ENCODE data around the gene PLXNB1.

The PLXNB1 gene

DNA sequence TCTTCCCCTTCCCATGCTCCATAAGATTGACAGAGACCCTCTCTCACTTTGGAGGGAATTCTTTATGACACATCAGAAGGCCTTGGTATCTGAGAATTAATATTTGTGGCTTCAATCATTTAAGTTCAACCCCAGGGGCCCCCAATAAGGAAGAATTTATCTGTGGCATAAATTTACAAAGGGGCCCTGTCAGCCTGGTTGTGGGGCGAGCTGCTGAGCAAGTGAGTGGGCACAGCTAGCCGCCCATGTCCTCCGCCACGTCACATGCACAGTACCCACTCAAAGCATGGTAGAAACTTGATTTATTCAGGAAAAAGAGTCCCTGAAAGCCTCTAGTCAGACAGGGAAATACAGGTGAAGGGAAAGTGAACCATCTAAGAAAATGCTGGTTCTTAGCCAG lies 13.3 kb downstream of the PLXNB1 start:
- no peak for DNase-seq

DNA sequence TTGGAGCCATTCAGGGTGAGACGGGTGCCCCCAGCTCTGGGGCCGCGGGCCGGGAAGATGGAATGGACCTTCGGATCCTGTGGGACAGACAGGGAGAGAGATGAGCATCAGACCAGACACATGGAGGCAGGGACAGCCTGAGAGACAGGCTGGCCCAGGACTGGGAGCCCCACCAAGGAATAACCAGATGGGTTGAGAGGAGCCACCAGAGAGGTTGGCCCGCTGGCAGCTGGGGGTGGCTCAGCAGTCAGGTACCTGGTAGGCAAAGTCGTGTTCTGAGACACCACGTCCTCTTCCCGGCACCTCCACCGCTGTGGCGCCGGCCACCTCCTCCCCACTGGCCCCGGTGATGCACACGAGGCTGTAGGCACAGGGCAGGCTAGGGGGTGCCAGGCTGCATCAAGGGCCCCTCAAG lies 13.8 kb downstream of the PLXNB1 start:
- no peak for DNase-seq

DNA sequence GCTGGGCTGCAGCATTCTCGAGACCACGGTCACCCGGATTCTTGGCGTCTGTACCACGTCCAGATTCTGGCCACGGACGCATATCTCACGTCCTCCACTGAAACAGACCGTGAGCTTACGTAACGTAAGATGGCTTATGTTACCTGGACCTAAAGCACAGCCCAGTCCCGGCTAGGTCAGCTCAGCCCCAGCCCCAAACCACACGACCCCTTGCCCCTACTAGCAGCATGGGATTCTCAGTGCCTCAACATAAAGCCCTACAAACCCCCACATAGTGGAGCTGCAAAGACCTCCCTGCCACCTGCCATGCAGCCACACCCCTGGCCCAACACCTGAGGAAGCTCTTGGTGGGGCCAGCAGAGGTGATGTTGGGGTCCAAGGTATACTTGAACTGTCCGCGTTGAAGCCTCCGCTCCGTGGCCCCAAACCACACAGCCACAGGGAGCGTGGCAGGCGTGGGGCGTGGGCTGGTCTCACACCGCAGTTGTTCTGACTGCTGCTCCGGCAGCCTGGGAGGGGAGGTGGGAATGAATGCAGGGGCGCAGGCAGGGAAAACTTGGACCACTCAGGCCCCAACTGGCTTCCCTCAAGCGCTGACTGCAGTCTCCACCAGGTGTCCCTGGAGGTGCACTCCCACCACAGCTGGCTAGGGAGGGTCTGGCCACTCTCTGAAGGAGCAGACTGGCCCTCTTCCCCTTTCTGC lies 14.5 kb downstream of the PLXNB1 start:
- no peak for DNase-seq

DNA sequence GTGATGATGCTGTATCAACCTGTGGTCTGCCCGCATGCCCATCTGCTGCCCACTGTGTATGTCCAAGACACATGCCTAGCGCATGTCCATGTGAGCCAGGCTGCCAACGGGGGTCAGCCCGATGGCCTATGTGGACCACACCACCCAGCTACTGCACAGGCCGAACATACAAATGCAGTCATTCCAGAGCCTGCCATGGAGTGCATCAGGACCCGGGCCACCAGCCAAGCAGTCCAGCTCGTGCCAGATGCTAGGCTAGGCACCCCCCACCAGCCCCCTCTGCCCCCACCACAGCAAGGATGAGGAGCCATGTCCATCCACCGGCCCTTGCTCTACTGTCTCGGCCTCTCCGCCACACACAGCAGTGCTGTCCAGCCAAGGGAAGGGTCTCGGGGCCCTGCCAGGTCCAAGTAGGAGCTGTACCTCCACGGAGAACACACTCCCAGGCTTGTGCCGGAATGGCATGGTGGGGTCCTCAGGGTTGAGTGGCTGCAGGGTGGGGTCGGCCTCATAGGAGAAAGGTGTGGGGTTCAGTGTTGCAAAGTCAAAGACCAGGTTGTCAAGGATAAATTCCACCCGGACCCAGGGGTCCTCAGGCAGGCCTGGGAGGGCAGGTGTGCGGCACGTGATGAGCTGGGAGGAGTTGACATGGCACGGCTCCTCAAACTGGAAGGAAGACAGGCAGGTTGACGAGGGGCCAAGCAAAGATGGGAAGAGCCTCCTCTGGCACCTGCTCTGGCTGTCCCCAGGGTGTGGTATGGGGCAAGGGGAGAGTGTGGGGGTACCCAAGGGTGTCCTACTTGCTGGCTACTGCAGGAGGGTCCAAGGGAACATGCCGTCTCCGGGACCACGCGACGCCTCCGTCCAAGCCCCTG lies 15.3 kb downstream of the PLXNB1 start:
- DNase-seq: peak in 1 of 2 experiments; percentile 3

DNA sequence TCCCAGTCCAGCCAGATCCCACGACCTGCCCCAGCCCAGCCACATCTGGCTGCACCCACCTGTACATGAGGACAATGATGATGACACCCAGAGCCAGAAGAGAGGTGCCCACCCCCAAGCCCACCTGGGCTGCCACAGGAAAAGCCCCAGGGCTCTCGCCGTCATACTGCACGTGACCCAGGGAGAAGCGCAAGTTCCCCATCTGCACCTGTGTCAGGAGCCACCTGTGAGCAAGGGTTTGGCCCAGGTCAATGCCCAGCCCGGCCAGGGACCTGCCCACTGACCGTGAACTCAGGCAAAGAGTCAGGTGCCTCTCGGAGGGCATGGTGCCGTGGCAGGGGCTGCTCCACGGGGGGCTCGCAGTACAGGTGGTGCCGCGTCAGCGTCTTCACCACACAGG lies 16.3 kb downstream of the PLXNB1 start:
- DNase-seq: no peak

DNA sequence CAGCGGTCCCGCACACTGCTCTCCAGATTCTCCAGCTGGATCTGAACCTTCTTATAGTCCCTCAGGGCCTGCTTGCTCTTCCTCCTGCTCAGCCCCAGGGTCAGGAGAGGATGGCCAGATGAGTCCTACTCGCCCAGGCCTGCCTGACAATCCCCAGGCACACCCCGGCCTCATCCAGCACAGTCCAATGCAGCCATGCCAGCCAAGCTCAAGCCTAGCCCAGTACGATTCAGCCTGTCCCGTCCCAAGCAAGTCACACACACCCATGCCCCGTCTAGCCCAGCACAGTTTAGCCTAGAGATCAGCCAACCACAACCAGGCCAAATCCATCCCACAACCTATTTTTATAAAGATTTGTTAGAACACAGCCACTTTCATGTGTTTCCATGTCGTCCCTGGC lies 16.8 kb downstream of the PLXNB1 start:
- no peak for DNase-seq

DNA sequence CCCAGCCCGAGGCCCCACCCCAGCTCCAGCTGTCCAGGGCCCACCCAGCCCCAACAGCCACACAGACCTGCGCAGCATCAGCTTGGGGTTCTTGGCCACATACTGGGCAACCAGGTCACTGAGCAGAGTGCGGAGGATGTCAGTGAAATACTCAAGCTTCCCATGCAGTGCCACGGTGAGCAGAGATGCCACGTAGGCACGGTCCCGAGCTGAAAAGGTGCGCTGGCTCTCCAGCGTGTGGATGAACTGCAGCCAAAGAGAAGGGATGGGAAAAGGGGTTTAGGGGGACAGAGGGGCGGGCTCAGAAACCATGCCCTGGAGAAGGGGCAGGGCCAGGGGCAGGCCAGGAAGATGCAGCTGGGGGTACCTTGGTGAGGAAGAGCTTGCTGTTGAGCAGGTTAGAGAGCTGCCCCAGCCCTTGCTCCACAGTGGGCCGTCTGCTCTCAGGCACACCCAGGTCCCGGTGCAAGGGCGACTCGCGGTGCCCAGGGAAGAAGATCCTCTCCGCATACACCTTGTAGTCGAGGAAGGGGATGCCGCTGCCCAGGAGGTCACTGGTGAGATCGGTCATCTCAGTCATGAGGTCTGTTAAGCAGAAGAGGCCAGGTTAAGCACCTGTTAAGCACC lies 17.4 kb downstream of the PLXNB1 start:
- DNase-seq: no peak

DNA sequence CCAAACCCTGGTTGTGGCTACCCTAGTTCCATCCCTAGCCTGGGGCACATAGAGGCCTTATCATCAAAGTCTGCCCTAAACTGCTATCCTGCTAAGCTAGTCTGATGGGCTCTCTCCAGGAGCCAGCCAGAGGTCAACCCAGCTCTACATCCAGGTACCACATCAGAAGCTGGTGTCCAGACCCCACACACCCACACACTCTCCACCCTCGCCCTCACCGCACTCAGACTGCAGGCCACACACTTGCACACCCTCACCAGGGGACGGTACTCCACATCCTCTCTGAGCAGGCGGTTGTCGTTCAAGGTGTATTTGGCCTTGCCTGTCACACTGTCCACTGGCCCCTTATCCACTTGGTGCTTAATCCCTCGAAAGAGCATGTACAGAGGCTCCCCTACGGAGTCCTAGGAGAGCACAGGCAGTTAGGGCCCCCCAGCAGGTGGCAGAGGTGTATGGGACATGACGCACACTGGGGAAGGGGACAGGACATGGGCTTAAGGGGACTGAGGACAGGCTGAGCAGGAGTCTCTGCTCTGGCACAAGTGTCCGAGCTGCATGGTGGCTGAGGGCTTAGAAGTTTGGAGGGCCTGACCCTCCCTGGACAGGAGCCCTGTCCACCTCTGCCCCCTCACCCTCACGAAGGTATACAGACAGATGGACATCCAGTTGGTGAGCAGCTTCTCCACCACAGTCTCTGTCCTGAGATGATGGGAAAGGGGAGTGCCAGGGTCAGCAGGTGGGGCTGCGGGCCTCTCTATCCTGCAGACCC lies 18.1 kb downstream of the PLXNB1 start:
- DNase-seq: no peak

DNA sequence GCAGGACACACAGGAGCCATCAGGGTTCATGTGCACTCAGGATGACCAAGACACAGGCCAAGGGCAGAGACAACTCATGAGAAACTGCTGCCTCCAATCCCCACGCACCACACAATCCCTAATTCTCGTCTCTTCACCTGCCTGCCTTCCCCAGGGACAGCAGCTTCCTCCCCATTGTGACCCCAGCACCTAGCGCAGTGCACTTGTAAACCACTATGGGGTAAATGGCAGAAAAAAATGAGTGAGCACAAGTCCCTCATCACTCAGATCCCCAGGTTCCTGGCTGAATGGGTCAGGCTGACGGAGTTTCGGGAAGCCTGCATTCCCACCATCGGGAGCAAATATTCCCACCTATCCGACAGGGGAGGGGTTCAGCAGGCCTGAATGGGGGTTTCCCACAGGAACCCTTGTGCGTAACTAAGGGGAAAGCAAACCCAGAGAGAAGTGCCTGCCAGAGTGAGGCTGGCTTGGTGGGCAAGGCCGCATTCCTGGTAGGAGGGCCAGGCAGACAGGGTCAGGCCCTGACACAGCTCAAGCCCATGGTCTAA lies 18.8 kb downstream of the PLXNB1 start:
- no peak for DNase-seq

DNA sequence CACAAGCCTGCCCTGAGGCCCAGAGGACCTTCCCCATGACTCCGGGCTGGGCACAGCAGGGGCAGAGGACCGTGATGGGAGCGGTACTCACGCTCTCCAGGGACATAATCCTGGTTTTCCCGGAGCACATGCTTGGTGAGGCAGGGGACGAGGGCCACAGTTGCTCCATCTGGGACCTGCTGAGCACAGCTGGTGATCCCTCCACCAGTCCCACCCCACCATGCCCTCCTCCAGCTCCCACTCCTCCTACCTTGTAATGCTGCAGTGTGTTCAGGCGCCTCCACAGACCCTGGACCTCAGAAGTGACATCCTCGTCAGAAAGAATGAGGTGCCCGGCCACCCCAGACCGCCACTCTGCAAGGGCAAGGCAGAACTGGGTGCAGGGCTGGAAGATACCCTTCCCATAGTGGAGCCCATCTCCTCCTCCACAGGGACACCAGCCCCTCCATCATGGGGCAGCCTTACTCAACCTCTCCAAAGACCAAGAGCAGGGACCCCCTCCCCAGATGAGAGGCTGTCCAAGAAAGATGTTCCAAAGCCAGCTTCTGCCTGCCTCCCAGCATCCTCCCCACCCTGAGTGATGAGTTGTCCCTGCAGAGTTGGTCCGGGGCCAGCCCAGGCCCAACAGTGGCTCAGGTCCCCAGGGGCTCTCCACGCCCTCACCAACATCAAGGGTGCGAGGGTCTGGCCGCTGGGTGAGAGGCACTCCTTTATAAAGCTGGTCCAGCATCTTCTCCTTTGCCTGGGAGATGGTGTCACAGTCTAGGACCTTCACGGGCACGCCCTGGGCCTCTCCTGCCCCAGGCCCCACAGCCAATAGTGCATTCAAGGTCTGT lies 19.5 kb downstream of the PLXNB1 start:
- no peak for DNase-seq

DNA sequence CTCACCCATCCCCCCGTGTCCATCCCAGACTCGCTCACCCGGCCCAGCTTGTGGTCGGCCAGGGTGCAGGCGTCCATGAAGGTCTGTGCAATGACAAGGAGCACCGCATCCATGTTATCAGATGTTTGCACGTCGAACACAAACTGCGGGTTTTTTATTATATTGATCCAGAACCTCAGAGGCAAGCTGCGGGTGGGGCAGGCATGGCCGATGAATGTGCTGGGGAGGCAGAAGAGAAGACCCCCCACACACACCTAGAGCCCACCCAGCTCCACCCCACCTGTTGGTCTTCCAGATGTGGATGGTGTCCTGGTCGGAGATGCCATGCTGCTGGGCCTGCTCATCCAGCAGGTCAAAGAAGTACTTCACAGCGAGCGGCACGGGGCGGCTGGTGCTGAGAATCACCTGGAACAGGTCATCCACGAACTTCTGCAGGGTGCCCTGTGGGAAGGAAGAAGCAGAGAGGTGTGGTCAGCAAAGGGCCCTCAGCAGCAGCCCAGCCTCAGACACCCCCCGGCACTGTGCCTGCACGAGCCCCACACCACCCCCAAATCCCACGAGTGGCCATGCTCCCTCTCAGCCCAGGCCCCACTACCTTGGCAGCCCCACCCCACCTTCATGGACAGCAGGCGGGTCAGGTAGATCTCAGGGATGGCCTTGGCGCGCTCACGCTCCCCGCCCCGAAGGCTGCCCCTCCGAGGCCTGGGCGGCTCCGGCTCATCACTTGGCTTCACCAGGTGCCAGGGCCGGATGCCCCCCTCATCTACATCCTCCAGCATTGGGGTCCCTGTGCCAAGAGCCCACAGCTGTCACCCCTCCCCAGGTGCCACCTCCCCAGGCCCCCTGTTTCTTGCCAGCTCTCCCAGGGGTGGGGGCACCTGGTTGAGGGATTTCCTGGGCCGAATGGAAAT lies 20.3 kb downstream of the PLXNB1 start:
- DNase-seq: no peak

DNA sequence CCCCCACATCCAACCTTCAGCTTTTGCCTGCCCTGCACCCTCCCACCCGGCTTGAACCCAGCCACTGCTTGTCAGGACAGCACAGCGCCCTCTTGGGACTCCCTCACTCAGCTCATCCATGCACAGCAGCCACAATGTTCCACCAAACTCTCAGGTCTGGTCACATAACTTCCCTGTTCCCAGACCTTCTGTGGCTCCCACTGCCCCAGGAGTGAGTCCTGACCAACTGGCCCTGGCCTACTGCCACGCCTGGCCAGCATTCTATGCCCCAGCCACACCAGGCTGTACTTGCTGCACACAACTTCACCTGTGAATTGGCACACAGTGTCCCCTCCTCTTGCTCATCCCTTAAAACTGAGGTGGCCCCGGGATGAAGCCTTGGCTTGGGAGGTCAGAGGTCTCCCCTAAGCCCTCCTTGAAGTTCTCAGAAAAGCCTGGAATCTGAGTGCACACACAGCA lies 21.0 kb downstream of the PLXNB1 start:
- no peak for DNase-seq

DNA sequence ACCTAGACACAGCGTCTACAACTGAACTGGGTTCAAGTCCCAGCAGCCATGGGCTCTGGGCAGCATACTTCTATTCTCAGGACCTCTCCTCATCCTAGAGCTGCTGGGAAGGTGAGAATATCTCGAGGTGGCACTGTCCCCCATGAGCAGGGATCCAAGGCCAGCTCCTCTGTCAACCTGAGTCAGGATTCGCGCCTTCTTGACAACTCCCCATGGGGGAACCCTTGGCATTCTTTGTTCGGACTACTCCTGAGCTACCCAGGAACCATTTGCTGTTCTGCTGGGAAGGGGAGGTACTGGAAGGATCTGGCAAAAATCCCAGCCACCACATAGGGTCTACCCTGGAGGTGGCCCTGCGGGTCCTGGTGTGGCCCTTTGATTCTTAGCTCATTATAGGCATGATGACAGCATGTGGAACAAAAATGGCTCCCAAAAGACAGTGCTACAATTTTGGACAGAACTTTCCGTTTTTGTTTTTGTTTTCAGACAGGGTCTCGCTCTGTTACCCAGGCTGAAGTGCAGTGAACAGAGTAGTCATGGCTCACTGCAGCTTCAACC lies 22.3 kb downstream of the PLXNB1 start:
- no peak for DNase-seq

DNA sequence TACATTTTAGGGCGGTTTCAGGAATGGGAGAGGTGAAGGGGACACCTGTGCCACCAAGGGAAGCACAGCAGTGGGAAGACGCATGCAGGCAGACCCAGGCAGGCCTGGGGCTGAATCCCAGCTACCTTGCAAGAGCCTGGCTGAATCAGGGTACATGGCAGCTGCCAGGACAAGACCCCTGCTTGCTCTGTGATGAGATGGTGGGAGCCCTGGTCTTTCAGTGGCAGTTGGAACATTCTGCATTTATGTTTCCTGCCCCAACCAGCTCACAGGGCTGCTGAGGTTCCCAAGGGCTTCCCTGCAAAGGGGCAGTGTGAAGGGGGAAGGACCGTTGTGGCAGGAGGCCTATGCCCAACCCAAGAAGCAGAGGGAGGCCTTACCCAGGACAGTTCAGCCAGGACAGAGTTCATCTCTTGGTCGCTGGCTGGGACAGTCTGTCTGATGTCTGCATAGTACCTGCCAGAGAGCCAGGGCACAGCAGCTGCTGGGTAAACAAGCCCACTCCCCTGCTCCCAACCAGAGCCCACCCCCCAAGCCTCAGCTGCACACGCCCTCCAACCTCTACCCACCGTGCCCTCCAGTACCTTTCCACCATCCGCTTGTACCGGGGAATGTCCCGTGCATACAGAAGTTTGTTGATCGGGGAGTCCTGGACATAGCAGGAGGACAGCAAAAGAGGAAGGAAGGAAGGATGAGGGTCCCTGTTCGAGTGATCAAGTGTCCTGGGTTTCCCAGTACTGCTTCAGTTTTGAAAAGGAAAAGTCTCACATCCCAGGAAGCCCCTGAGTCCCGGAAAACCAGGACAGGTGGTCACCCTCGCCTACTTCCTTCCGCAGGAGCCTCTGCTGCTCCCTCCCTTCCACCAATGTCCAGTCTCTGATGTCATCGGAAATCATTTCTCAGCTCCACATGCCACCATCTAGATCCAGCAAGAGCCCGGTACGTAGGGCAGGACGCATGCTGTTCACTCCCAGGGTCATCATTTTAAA lies 23.1 kb downstream of the PLXNB1 start:
- no peak for DNase-seq

DNA sequence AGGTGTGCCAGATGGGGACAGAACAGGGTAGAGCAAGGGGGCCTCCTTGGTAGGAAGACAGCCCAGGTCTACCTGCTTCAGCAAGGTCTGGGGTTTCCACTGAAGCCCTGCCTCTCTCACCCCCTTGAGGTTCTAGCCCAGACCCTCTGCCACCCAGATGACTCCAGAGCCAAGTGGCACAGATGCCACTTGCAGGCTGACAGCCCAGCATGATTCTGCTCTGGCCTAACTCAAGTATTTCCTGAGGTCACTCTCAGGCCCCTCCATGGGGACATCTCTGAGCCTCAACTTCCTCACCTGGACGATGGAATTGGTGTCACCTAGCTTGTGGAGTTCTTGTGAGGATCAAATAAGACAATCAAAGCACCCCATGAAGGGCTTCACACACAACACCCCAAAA lies 23.9 kb downstream of the PLXNB1 start:
- no peak for DNase-seq

DNA sequence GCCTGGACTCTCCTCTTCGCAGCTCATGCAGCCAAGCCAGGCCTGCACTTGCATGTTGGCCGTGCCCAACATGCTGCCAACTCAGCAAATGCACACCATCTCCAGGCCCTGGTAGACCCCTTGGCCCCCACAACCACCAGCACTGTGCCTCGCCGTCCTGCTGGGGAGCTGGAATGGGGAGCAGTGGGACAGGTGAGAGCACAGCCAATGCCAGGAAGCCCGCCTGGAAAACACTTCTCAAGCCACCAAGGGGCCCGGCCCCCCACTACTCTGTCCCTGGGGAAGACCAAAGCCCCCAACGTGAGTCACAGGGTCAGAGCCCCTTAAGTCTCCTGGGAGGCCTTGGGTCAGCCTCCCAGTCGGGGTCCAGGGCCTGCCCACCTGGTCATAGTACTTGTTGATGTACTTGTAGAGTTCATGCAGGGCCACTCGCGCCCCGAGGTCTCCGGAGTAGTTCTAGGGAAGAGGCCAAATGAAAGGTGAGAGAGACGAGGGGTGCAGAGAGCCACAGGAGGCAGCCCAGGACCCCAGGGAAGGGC lies 24.5 kb downstream of the PLXNB1 start:
- no peak for DNase-seq

DNA sequence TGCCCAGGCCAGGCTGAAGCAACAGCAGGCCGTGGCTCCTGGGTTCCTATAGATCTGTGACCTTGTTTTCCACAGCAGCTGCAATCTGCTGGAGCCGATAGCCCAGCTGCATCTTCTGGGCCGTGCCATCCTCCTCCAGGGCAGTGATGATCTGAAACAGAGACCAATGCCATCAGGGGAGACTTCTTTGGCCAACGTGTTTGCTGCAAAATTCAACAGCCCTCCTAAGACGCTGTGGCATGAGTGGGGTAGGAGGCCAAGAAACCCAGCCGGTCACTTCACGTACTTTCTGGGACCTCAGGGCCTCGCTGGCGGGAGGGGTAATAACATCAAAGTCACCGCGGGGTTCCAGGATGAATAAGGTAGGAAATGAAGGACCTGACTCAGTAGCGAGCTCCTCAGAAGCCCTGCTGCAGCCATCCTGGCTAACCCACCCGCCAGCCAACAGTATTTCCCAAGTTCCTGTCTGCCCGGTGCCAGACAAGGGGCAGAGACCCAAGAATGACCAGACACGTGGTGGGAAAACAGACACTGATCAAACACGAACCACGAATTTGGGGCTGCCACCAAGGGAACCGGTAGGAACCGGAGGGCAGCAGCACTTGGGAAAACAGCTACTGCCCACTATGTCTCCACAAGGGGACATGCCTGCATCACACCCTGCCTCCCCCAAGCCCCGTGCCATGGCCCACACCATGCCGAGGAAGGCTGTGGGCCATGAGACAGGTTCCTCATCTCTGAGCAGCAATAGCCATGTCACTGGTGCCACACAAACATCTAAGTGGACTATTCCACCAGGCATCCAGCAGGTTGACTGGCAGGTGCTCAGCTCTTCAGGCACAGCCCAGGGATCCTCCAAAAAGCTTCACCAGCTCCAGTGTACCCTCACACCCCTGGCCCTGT lies 25.2 kb downstream of the PLXNB1 start:
- no peak for DNase-seq

Data from NCI-H446 (cell line).